ENCODE results near the gene KIF17. TPM values are rescaled to one million over a fixed set of nuclear protein-coding genes. Genes with fewer than 3 reads are reported as not detected.

KIF17 gene
- total and polyA plus RNA-seq, 2 of the 8 experiments (the other 6 are each of a cell fraction or from before 2014, with no cell fraction given): 6.9 to 10.4 TPM

DNA sequence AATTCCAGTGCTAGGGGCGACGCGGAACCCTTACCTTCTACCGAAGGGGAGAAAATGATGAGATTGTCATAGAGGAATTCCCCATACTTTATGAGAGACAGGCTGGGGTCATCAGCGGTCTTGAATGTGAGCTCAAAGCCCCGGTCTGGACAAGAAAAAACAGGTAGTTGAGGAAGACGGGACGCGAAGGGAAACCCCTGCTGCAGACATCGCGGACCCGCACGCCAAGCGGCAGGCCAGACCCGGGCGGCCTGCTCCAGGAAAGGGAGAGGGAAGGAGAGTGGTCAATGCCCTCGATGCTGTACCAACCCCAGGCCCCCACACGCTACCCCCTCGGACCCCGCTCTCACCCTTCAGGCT, 57.0 kb downstream of the KIF17 start (continued):
- TF ChIP-seq, protein P1, sequence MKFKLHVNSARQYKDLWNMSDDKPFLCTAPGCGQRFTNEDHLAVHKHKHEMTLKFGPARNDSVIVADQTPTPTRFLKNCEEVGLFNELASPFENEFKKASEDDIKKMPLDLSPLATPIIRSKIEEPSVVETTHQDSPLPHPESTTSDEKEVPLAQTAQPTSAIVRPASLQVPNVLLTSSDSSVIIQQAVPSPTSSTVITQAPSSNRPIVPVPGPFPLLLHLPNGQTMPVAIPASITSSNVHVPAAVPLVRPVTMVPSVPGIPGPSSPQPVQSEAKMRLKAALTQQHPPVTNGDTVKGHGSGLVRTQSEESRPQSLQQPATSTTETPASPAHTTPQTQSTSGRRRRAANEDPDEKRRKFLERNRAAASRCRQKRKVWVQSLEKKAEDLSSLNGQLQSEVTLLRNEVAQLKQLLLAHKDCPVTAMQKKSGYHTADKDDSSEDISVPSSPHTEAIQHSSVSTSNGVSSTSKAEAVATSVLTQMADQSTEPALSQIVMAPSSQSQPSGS (IDR thresholded peaks at IDR 0.05; ENCODE audit: low read length): no peak
- no peak for TF ChIP-seq RAD21 (IDR thresholded peaks at IDR 0.05 in 1 of 2, conservative IDR thresholded peaks at IDR 0.05 in 1 of 2; ENCODE audit: low read depth in 2 of 2, low read length in 2 of 2)
- no peak for TF ChIP-seq POLR2AphosphoS5 (IDR thresholded peaks at IDR 0.05; ENCODE audit: low read depth, low read length)
- no peak for TF ChIP-seq TAF1 (IDR thresholded peaks at IDR 0.05; ENCODE audit: low read depth, low read length)
- no peak for TF ChIP-seq TEAD4 (IDR thresholded peaks at IDR 0.05; ENCODE audit: low read depth, low read length)
